HCT116 (cell line): ENCODE measurements around the gene TSPO.

Source experiments
- CEBPB ChIP-seq: IDR thresholded peaks from 2 replicates; pipeline ENCODE4 v1.6.1; 2012; ENCODE audit warnings: low read depth
- ELF1 ChIP-seq: IDR thresholded peaks from 2 replicates; pipeline ENCODE4 v1.6.1; 2012; ENCODE audit warnings: low read depth, borderline replicate concordance
- EZH2phosphoT487 ChIP-seq: fragments of 200-600 bp; IDR thresholded peaks from 2 replicates; pipeline ENCODE4 v1.6.1; 2018; ENCODE audit warnings: antibody characterized with exemption, borderline replicate concordance
- POLR2A ChIP-seq: IDR thresholded peaks from 2 replicates; pipeline ENCODE4 v1.7.0; 2011; ENCODE audit warnings: borderline replicate concordance; ENCODE audit not compliant: insufficient read depth, insufficient read length; ENCODE audit errors: extremely low read depth
- POLR2AphosphoS5 ChIP-seq: IDR thresholded peaks from 2 replicates; pipeline ENCODE4 v1.6.1; 2011; ENCODE audit warnings: mild to moderate bottlenecking, low read depth, low read length, moderate library complexity
- SP1 ChIP-seq: IDR thresholded peaks from 2 replicates; pipeline ENCODE4 v1.6.1; 2012; ENCODE audit warnings: low read depth
- YY1 ChIP-seq: IDR thresholded peaks from 2 replicates; pipeline ENCODE4 v1.6.1; 2011; ENCODE audit warnings: low read length, low read depth, moderate library complexity, mild to moderate bottlenecking; ENCODE audit not compliant: insufficient replicate concordance; ENCODE audit errors: extremely low read depth
- ZBTB33 ChIP-seq: IDR thresholded peaks from 2 replicates; pipeline ENCODE4 v1.6.1; 2011; ENCODE audit warnings: mild to moderate bottlenecking, low read length, moderate library complexity; ENCODE audit not compliant: insufficient replicate concordance; ENCODE audit errors: extremely low read depth
- ZNF274 ChIP-seq: fragments of 200-500 bp; sonication (Bioruptor generic); IDR thresholded peaks from 2 replicates; pipeline ENCODE4 v1.6.1; 2014; ENCODE audit warnings: mild to moderate bottlenecking, low read depth, low read length, inconsistent platforms
- TF ChIP-seq, protein P1 (sequence below), 3 experiments: fragments of 200-600 bp in 1 of 3; sonication (generic) in 1 of 3; IDR thresholded peaks in 2 of 3; conservative IDR thresholded peaks in 1 of 3; 2 replicates each; pipeline ENCODE4 v1.5.1; 2012 to 2017; ENCODE audit warnings: low read depth in 2 of 3, low read length in 2 of 3, antibody characterized with exemption in 1 of 3, borderline replicate concordance in 1 of 3, control low read depth in 1 of 3, mild to moderate bottlenecking in 1 of 3, mixed read lengths in 1 of 3, mixed run types in 1 of 3, moderate library complexity in 1 of 3; ENCODE audit not compliant: insufficient read depth in 1 of 3
- TF ChIP-seq, protein P2 (sequence below): IDR thresholded peaks from 2 replicates; pipeline ENCODE4 v1.6.1; 2012
- TF ChIP-seq, protein P3 (sequence below): IDR thresholded peaks from 2 replicates; pipeline ENCODE4 v1.6.1; 2012; ENCODE audit warnings: low read depth
- TF ChIP-seq, protein P4 (sequence below): IDR thresholded peaks from 2 replicates; pipeline ENCODE4 v1.6.1; 2012

GRCh38 chr22:43186272-43187170, 35.2 kb downstream of the TSPO start, which contains the start of gene TTLL12:
- TF ChIP-seq, protein P1, sequence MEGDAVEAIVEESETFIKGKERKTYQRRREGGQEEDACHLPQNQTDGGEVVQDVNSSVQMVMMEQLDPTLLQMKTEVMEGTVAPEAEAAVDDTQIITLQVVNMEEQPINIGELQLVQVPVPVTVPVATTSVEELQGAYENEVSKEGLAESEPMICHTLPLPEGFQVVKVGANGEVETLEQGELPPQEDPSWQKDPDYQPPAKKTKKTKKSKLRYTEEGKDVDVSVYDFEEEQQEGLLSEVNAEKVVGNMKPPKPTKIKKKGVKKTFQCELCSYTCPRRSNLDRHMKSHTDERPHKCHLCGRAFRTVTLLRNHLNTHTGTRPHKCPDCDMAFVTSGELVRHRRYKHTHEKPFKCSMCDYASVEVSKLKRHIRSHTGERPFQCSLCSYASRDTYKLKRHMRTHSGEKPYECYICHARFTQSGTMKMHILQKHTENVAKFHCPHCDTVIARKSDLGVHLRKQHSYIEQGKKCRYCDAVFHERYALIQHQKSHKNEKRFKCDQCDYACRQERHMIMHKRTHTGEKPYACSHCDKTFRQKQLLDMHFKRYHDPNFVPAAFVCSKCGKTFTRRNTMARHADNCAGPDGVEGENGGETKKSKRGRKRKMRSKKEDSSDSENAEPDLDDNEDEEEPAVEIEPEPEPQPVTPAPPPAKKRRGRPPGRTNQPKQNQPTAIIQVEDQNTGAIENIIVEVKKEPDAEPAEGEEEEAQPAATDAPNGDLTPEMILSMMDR (IDR thresholded peaks at IDR 0.05 in 2 of 3, conservative IDR thresholded peaks at IDR 0.05 in 1 of 3; ENCODE audit: borderline replicate concordance in 1 of 3, insufficient read depth in 1 of 3, low read depth in 2 of 3, low read length in 2 of 3) = no peak
- TF ChIP-seq POLR2A (peak; percentile 75), ELF1 (no peak), YY1 (no peak), POLR2AphosphoS5 (peak; percentile 63), CEBPB (no peak), EZH2phosphoT487 (no peak), ZNF274 (no peak), SP1 (no peak), ZBTB33 (no peak)
- TF ChIP-seq, protein P2, sequence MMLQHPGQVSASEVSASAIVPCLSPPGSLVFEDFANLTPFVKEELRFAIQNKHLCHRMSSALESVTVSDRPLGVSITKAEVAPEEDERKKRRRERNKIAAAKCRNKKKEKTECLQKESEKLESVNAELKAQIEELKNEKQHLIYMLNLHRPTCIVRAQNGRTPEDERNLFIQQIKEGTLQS = no peak
- TF ChIP-seq, protein P3, sequence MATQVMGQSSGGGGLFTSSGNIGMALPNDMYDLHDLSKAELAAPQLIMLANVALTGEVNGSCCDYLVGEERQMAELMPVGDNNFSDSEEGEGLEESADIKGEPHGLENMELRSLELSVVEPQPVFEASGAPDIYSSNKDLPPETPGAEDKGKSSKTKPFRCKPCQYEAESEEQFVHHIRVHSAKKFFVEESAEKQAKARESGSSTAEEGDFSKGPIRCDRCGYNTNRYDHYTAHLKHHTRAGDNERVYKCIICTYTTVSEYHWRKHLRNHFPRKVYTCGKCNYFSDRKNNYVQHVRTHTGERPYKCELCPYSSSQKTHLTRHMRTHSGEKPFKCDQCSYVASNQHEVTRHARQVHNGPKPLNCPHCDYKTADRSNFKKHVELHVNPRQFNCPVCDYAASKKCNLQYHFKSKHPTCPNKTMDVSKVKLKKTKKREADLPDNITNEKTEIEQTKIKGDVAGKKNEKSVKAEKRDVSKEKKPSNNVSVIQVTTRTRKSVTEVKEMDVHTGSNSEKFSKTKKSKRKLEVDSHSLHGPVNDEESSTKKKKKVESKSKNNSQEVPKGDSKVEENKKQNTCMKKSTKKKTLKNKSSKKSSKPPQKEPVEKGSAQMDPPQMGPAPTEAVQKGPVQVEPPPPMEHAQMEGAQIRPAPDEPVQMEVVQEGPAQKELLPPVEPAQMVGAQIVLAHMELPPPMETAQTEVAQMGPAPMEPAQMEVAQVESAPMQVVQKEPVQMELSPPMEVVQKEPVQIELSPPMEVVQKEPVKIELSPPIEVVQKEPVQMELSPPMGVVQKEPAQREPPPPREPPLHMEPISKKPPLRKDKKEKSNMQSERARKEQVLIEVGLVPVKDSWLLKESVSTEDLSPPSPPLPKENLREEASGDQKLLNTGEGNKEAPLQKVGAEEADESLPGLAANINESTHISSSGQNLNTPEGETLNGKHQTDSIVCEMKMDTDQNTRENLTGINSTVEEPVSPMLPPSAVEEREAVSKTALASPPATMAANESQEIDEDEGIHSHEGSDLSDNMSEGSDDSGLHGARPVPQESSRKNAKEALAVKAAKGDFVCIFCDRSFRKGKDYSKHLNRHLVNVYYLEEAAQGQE = no peak
- TF ChIP-seq, protein P4, sequence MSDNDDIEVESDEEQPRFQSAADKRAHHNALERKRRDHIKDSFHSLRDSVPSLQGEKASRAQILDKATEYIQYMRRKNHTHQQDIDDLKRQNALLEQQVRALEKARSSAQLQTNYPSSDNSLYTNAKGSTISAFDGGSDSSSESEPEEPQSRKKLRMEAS = peak; percentile 66; the same call in 1 of the 2 replicates
